Stomach smooth muscle (tissue), 2 donors: ENCODE measurements around the gene BPIFB3.
"Not testable (repeated sequence)": the region's sequence is repeated elsewhere in the genome, so short reads cannot be mapped to it uniquely, and the experiment has no call there.

Source experiments
- H3K27ac ChIP-seq: one replicate; pipeline ENCODE4 v1.7.0; 2013; ENCODE audit warnings: mild to moderate bottlenecking, low read length, inconsistent platforms
- H3K27me3 ChIP-seq, 2 donors: one replicate each; pipeline ENCODE4 v1.7.0; 2013; ENCODE audit warnings: low read length in 2 of 2; ENCODE audit not compliant: insufficient read depth in 2 of 2, control insufficient read depth in 1 of 2
- H3K36me3 ChIP-seq, 2 donors: one replicate each; pipeline ENCODE4 v1.7.0; 2013; ENCODE audit warnings: low read length in 2 of 2; ENCODE audit not compliant: control insufficient read depth in 2 of 2, insufficient read depth in 2 of 2
- H3K4me1 ChIP-seq: one replicate; pipeline ENCODE4 v1.7.0; 2013; ENCODE audit warnings: low read length; ENCODE audit not compliant: control insufficient read depth, insufficient read depth
- H3K4me3 ChIP-seq, 2 donors: one replicate each; pipeline ENCODE4 v1.7.0; 2013; ENCODE audit warnings: low read length in 2 of 2
- H3K9ac ChIP-seq, 2 donors: one replicate each; pipeline ENCODE4 v1.7.0; 2013; ENCODE audit warnings: low read length in 2 of 2, mild to moderate bottlenecking in 1 of 2
- H3K9me3 ChIP-seq, 2 donors: one replicate each; pipeline ENCODE4 v1.7.0; 2013; ENCODE audit warnings: low read length in 2 of 2; ENCODE audit not compliant: control insufficient read depth in 2 of 2
- donor health status: healthy.
- donor health status: Pancreatic carcinoma.

BPIFB3 gene

GRCh38 chr20:33108661-33109060 is 55.0 kb downstream of the BPIFB3 start:
- no peaks in the 10 kb centered on the region for H3K36me3 ChIP-seq
- no peaks in the 10 kb centered on the region for H3K9me3 ChIP-seq
- H3K4me1 ChIP-seq = peaks cover 2% of the 10 kb centered on the region
- H3K27ac ChIP-seq = no peak overlapping the region
- H3K27me3 ChIP-seq = no peaks in the 10 kb centered on the region
- no peak overlapping the region for H3K9ac ChIP-seq
- H3K4me3 ChIP-seq = no peak overlapping the region

GRCh38 chr20:33110147-33110825 is 56.6 kb downstream of the BPIFB3 start:
- H3K27ac ChIP-seq = no peak overlapping the region
- peaks cover 2% of the 10 kb centered on the region for H3K4me1 ChIP-seq
- no peaks in the 10 kb centered on the region for H3K36me3 ChIP-seq
- no peak overlapping the region for H3K4me3 ChIP-seq
- H3K9me3 ChIP-seq = no peaks in the 10 kb centered on the region
- H3K9ac ChIP-seq = no peak overlapping the region
- no peaks in the 10 kb centered on the region for H3K27me3 ChIP-seq

- no peaks in the 10 kb centered on the region for H3K9me3 ChIP-seq
- no peaks in the 10 kb centered on the region for H3K4me1 ChIP-seq
- H3K9ac ChIP-seq = no peak overlapping the region
These were observed 57.6 kb downstream of the BPIFB3 start for GRCh38 chr20:33111306-33111705.

GRCh38 chr20:33112547-33113386 is 59.1 kb downstream of the BPIFB3 start:
- H3K9ac ChIP-seq = no peak overlapping the region
- H3K9me3 ChIP-seq = no peaks in the 10 kb centered on the region
- H3K4me3 ChIP-seq = no peak overlapping the region
- no peaks in the 10 kb centered on the region for H3K4me1 ChIP-seq
- H3K27me3 ChIP-seq = no peaks in the 10 kb centered on the region
- H3K27ac ChIP-seq = no peak overlapping the region
- no peaks in the 10 kb centered on the region for H3K36me3 ChIP-seq

More at GRCh38 chr20:33111306-33111705, 57.6 kb downstream of the BPIFB3 start:
- Histone ChIP-seq H3K36me3 (no peaks in the 10 kb centered on the region), H3K4me3 (no peak overlapping the region), H3K27me3 (no peaks in the 10 kb centered on the region), H3K27ac (no peak overlapping the region)

- no peaks in the 10 kb centered on the region for H3K9me3 ChIP-seq
These were observed 59.7 kb downstream of the BPIFB3 start for GRCh38 chr20:33113387-33113908.

GRCh38 chr20:33115501-33115900 is 61.8 kb downstream of the BPIFB3 start:
- H3K4me1 ChIP-seq, H3K36me3 ChIP-seq, H3K9ac ChIP-seq, H3K27ac ChIP-seq, H3K27me3 ChIP-seq, H3K4me3 ChIP-seq, H3K9me3 ChIP-seq: not testable (repeated sequence)

More at GRCh38 chr20:33113387-33113908, 59.7 kb downstream of the BPIFB3 start:
- Histone ChIP-seq H3K27ac (no peak overlapping the region), H3K4me3 (no peak overlapping the region), H3K9ac (no peak overlapping the region), H3K27me3 (no peaks in the 10 kb centered on the region), H3K4me1 (no peaks in the 10 kb centered on the region), H3K36me3 (no peaks in the 10 kb centered on the region)

- no peak overlapping the region for H3K4me3 ChIP-seq
- H3K9me3 ChIP-seq = no peaks in the 10 kb centered on the region
- no peaks in the 10 kb centered on the region for H3K36me3 ChIP-seq
- H3K4me1 ChIP-seq = no peaks in the 10 kb centered on the region
- peaks cover 0 to 2% of the 10 kb centered on the region in 2 donors for H3K27me3 ChIP-seq
- no peak overlapping the region for H3K27ac ChIP-seq
- H3K9ac ChIP-seq = no peak overlapping the region
These were observed 66.3 kb downstream of the BPIFB3 start for GRCh38 chr20:33119725-33120720.

GRCh38 chr20:33120934-33121333 is 67.2 kb downstream of the BPIFB3 start:
- Histone ChIP-seq H3K4me1 (no peaks in the 10 kb centered on the region), H3K9ac (no peak overlapping the region), H3K27me3 (peaks cover 0 to 4% of the 10 kb centered on the region in 2 donors), H3K36me3 (no peaks in the 10 kb centered on the region), H3K27ac (no peak overlapping the region), H3K9me3 (no peaks in the 10 kb centered on the region), H3K4me3 (no peak overlapping the region)

GRCh38 chr20:33122297-33122696 is 68.6 kb downstream of the BPIFB3 start:
- H3K36me3 ChIP-seq, H3K4me3 ChIP-seq, H3K27ac ChIP-seq, H3K9ac ChIP-seq, H3K27me3 ChIP-seq, H3K9me3 ChIP-seq, H3K4me1 ChIP-seq: not testable (repeated sequence)
